GM19043 (cell line): ENCODE results near the gene SNRPD3.

ENCODE experiments used
- ATAC-seq: cut with Tn5 transposase; IDR thresholded peaks from one replicate; pipeline ENCODE4 v1.9.1; 2021; ENCODE audit warnings: low read depth; ENCODE audit not compliant: unreplicated experiment

Gene SNRPD3

GRCh38 chr22:24565077-24565476 is 9.3 kb downstream of the SNRPD3 start:
- no peak for ATAC-seq

- ATAC-seq = no peak
Measured at GRCh38 chr22:24566899-24567511, 11.2 kb downstream of the SNRPD3 start.

GRCh38 chr22:24567668-24568067 is 11.9 kb downstream of the SNRPD3 start:
- no peak for ATAC-seq

GRCh38 chr22:24571266-24571665 is 15.5 kb downstream of the SNRPD3 start:
- ATAC-seq = no peak

GRCh38 chr22:24576778-24577177 is 21.0 kb downstream of the SNRPD3 start:
- no peak for ATAC-seq

GRCh38 chr22:24578355-24579257 is 22.8 kb downstream of the SNRPD3 start:
- no peak for ATAC-seq

GRCh38 chr22:24579258-24579601 is 23.4 kb downstream of the SNRPD3 start:
- ATAC-seq = no peak

- ATAC-seq = no peak
Measured at GRCh38 chr22:24580276-24580675, 24.5 kb downstream of the SNRPD3 start.

- no peak for ATAC-seq
Measured at GRCh38 chr22:24582056-24582814, 26.4 kb downstream of the SNRPD3 start.

GRCh38 chr22:24583221-24584165 is 27.7 kb downstream of the SNRPD3 start:
- no peak for ATAC-seq

GRCh38 chr22:24584166-24584790 is 28.5 kb downstream of the SNRPD3 start:
- ATAC-seq = no peak

- ATAC-seq = no peak
Measured at GRCh38 chr22:24584871-24585411, 29.1 kb downstream of the SNRPD3 start.

GRCh38 chr22:24585461-24585860 is 29.7 kb downstream of the SNRPD3 start:
- ATAC-seq = no peak

GRCh38 chr22:24585927-24586546 is 30.2 kb downstream of the SNRPD3 start:
- no peak for ATAC-seq

- ATAC-seq = no peak
Measured at GRCh38 chr22:24587251-24587650, 31.5 kb downstream of the SNRPD3 start.

GRCh38 chr22:24587948-24588347 is 32.1 kb downstream of the SNRPD3 start:
- no peak for ATAC-seq

- ATAC-seq = no peak
Measured at GRCh38 chr22:24588381-24588756, 32.6 kb downstream of the SNRPD3 start.

- ATAC-seq = no peak
Measured at GRCh38 chr22:24588757-24589481, 33.1 kb downstream of the SNRPD3 start.
